Vagina (tissue), 2 donors: ENCODE results near the gene TMEM95. TPM values are rescaled to one million over a fixed set of nuclear protein-coding genes. Genes with fewer than 3 reads are reported as not detected.

ENCODE experiments used
- DNase-seq, 2 donors: peaks; one replicate each; pipeline ENCODE4 v3.0.0-alpha.2; 2017; ENCODE audit errors: extremely low spot score in 2 of 2
- H3K27ac ChIP-seq: fragments of 200-600 bp; sonication (generic); one replicate; pipeline ENCODE4 v1.5.1; 2019
- H3K27me3 ChIP-seq: fragments of 200-600 bp; sonication (generic); one replicate; pipeline ENCODE4 v1.5.1; 2019
- H3K36me3 ChIP-seq, 2 donors: fragments of 200-600 bp; sonication (generic); one replicate each; pipeline ENCODE4 v1.5.1; 2017 to 2019
- H3K4me1 ChIP-seq: fragments of 200-600 bp; sonication (generic); one replicate; pipeline ENCODE4 v1.5.1; 2019
- H3K4me3 ChIP-seq, 2 donors: fragments of 200-600 bp; sonication (generic); 1 replicate in 1 of 2; 2 replicates in 1 of 2; pipeline ENCODE4 v1.5.1; 2016 to 2019
- H3K9me3 ChIP-seq: fragments of 200-600 bp; sonication (generic); one replicate; pipeline ENCODE4 v1.5.1; 2019
- CTCF ChIP-seq, 3 experiments: fragments of 450-650 bp in 2 of 3; fragments of 200-600 bp in 1 of 3; sonication (generic) in 1 of 3; IDR thresholded peaks; one replicate each; pipeline ENCODE4 v1.5.1; 2017 to 2019; ENCODE audit warnings: antibody characterized with exemption in 3 of 3, mild to moderate bottlenecking in 2 of 3, moderate library complexity in 2 of 3
- POLR2A ChIP-seq, 2 donors: fragments of 450-650 bp; IDR thresholded peaks; one replicate each; pipeline ENCODE4 v1.6.1; 2017; ENCODE audit warnings: antibody characterized with exemption in 2 of 2, mild to moderate bottlenecking in 2 of 2, moderate library complexity in 2 of 2
- POLR2AphosphoS5 ChIP-seq, 2 donors: sonication (generic); formaldehyde crosslinking; IDR thresholded peaks; one replicate each; pipeline ENCODE4 v1.9.0; 2017; ENCODE audit warnings: antibody characterized with exemption in 2 of 2, mild to moderate bottlenecking in 2 of 2, low read depth in 1 of 2; ENCODE audit not compliant: insufficient read depth in 1 of 2
- intact Hi-C: fragments of 100-400 bp; cut with DNase I; formaldehyde crosslinking; loops from one replicate; pipeline ENCODE4 v1.15.1; 2023
- total RNA-seq: library from RNA; depleted of rRNA; stranded (reverse); fragments of >200 nt; gene quantifications from one replicate; pipeline ENCODE4 v1.2.3, GENCODE V29; 2016

The TMEM95 gene
- total RNA-seq, 1 donor from 2014 or later = not detected

DNA sequence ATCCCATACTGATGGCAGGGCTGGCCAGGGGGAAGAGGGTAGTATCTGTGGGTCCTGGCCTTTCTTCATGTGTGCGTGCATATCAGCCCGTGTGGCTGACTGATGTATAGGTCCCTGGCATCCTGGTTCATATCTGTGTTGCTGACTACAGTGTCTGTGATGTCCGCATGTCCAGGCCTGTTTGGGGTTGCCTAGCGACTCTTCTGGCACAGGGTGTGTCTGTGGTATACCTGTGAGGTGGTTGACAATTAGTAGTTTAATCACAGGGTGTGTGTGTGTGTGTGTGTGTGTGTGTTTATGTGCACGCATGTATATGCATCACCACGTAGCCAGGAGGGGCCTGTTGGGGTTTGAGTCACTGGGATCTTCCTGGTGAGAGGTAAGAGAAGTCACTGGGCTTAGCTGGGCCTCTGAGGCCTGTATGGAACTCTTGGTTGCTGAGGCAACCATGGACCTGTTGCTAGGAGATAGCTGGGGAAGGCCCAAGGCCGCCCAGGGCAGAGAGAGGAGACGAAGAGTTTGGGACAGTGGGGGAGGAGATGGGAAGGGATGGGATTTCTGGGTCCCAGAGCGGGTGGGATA, 603 bp upstream of the TMEM95 start:
- intact Hi-C loops = loop anchor here (5.0 to 10.0 kb wide), 4 partner anchors 53 to 210 kb away; partner anchors contain the start of genes FGF11, NLGN2, POLR2A and SENP3
- no peaks in the 10 kb centered on the region for H3K36me3 ChIP-seq
- H3K9me3 ChIP-seq = no peaks in the 10 kb centered on the region
- H3K4me3 ChIP-seq = peak overlapping the region in 1 of 2 donors; percentile 87
- TF ChIP-seq CTCF (IDR thresholded peaks at IDR 0.05) = no peak
- TF ChIP-seq POLR2AphosphoS5 (IDR thresholded peaks at IDR 0.05; ENCODE audit: insufficient read depth in 1 of 2, low read depth in 1 of 2) = peak in 1 of 2 donors; percentile 69
- H3K27me3 ChIP-seq = no peaks in the 10 kb centered on the region
- no peak for DNase-seq
- peak overlapping the region; percentile 96 for H3K27ac ChIP-seq
- H3K4me1 ChIP-seq = peaks cover 45% of the 10 kb centered on the region

DNA sequence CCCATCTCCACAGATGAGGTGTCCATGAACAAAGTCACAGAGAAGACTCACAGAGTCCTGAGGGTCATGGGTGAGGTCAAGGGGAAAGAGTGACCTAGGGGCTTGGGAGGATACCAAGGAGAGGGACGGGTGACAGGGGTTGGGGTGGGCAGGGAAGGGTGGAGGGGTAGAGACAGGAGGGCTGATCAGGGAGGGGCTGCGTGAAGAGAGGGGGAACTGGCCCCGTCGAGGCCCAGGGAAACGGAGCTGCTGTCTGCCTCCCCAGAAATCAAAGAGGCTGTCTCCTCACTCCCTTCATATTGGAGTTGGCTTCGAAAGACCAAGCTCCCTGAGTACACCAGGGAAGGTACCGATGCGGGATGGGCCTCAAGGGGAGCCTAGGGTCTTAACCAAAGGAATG, 617 bp downstream of the TMEM95 start:
- H3K27me3 ChIP-seq = no peaks in the 10 kb centered on the region
- DNase-seq = no peak
- H3K27ac ChIP-seq = peak overlapping the region; percentile 96
- TF ChIP-seq POLR2A (IDR thresholded peaks at IDR 0.05) = no peak
- H3K36me3 ChIP-seq = no peaks in the 10 kb centered on the region
- intact Hi-C loops = loop anchor here (10.0 kb wide), 1 partner anchor 209 kb away; the partner anchor contains the start of gene SENP3
- H3K9me3 ChIP-seq = no peaks in the 10 kb centered on the region
- H3K4me1 ChIP-seq = peaks cover 37% of the 10 kb centered on the region
- H3K4me3 ChIP-seq = peak overlapping the region in 1 of 2 donors; percentile 12

GRCh38 chr17:7356072-7356549, 1.2 kb downstream of the TMEM95 start:
- peak overlapping the region; percentile 0 to 12 for H3K4me3 ChIP-seq

DNA sequence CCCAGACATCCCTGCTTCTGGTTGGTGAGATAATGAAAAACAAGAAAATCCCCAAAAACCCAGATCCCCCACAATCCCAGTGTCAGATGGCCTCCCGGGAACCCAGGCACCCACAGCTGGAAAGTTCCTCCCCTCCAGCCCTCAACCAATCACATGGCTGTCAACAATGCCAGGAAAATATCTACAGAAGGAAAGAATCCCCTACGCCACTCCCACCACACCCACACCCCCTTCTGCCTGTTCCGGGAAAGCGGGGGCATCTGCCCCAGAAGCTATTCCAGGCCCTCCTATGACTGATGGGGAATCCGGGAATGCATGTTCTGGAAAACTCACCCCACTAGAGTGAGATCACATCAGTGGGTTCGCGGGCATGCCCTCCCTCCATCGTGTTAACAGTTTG, 1.8 kb downstream of the TMEM95 start:
- H3K4me3 ChIP-seq = no peak overlapping the region
- no peaks in the 10 kb centered on the region for H3K9me3 ChIP-seq
- intact Hi-C loops = loop anchor here (10.0 kb wide), 1 partner anchor 208 kb away; the partner anchor contains the start of gene SENP3
- peaks cover 37% of the 10 kb centered on the region for H3K4me1 ChIP-seq
- peak overlapping the region; percentile 96 for H3K27ac ChIP-seq
- no peaks in the 10 kb centered on the region for H3K36me3 ChIP-seq
- no peak for DNase-seq
- TF ChIP-seq CTCF (IDR thresholded peaks at IDR 0.05) (no peak), POLR2AphosphoS5 (IDR thresholded peaks at IDR 0.05; ENCODE audit: insufficient read depth in 1 of 2, low read depth in 1 of 2) (no peak)
- no peaks in the 10 kb centered on the region for H3K27me3 ChIP-seq

More at GRCh38 chr17:7356072-7356549, 1.2 kb downstream of the TMEM95 start:
- peak overlapping the region; percentile 96 for H3K27ac ChIP-seq
- intact Hi-C loops = loop anchor here (10.0 kb wide), 1 partner anchor 209 kb away; the partner anchor contains the start of gene SENP3
- peaks cover 37% of the 10 kb centered on the region for H3K4me1 ChIP-seq
- no peaks in the 10 kb centered on the region for H3K36me3 ChIP-seq
- DNase-seq = no peak
- peak; percentile 75 to 85 (median 76) for TF ChIP-seq CTCF (IDR thresholded peaks at IDR 0.05)
- peak; percentile 31 to 34 for TF ChIP-seq POLR2AphosphoS5 (IDR thresholded peaks at IDR 0.05; ENCODE audit: insufficient read depth in 1 of 2, low read depth in 1 of 2)
- TF ChIP-seq POLR2A (IDR thresholded peaks at IDR 0.05) = no peak
- no peaks in the 10 kb centered on the region for H3K9me3 ChIP-seq
- H3K27me3 ChIP-seq = no peaks in the 10 kb centered on the region

DNA sequence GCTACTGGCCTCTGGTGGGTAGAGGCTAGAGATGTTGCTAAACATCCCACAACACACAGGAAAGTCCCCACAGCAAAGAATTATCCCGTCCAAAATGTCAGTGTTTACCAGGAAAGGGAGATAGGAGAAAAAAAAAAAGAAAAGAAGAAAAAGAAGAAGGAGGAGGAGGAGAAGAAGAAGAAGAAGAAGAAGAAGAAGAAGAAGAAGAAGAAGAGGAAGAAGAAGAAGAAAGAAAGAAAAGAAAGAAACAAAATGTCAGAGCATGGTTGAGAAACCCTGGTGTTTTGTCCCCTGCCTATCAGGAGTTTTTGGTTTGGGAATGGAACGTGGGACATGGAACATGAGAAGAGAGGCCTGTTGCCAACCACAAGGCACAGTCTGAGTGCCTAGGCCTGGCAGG, 2.4 kb downstream of the TMEM95 start:
- Histone ChIP-seq H3K36me3 (no peaks in the 10 kb centered on the region), H3K4me1 (peaks cover 37% of the 10 kb centered on the region), H3K4me3 (no peak overlapping the region), H3K27me3 (no peaks in the 10 kb centered on the region), H3K27ac (peak overlapping the region; percentile 96), H3K9me3 (no peaks in the 10 kb centered on the region)
- no peak for DNase-seq
- TF ChIP-seq CTCF (IDR thresholded peaks at IDR 0.05) (no peak), POLR2AphosphoS5 (IDR thresholded peaks at IDR 0.05; ENCODE audit: insufficient read depth in 1 of 2, low read depth in 1 of 2) (no peak), POLR2A (IDR thresholded peaks at IDR 0.05) (no peak)
- intact Hi-C loops = loop anchor here (10.0 kb wide), 1 partner anchor 207 kb away; the partner anchor contains the start of gene SENP3
